Effector memory CD8-positive, alpha-beta T cell (primary cell): ENCODE data around the gene SCEL.

ENCODE experiments used
- ATAC-seq: fragments of 150-1000 bp; cut with Tn5 transposase; replicated peaks from 2 replicates; pipeline ENCODE4 v1.10.0; 2021; ENCODE audit warnings: mild to moderate bottlenecking, moderate library complexity
- DNase-seq, 3 experiments: peaks; one replicate each; pipeline ENCODE4 v3.0.0; 2021
- H3K27ac Mint-ChIP-seq, 2 donors: one replicate each; pipeline ENCODE4 v1.8.0; 2022; ENCODE audit warnings: mild to moderate bottlenecking in 2 of 2, mixed read lengths in 2 of 2, moderate library complexity in 2 of 2
- H3K27me3 Mint-ChIP-seq, 2 donors: one replicate each; pipeline ENCODE4 v1.8.0; 2022; ENCODE audit warnings: mixed read lengths in 2 of 2
- H3K36me3 Mint-ChIP-seq: one replicate; pipeline ENCODE4 v1.8.0; 2022; ENCODE audit warnings: mild to moderate bottlenecking, moderate library complexity, mixed read lengths; ENCODE audit not compliant: insufficient read depth
- H3K4me1 Mint-ChIP-seq, 2 donors: one replicate each; pipeline ENCODE4 v1.8.0; 2022; ENCODE audit warnings: low read depth in 2 of 2, mixed read lengths in 2 of 2
- H3K4me3 Mint-ChIP-seq, 2 donors: one replicate each; pipeline ENCODE4 v1.8.0; 2022; ENCODE audit warnings: mild to moderate bottlenecking in 2 of 2, mixed read lengths in 2 of 2, moderate library complexity in 2 of 2
- H3K9me3 Mint-ChIP-seq, 2 donors: one replicate each; pipeline ENCODE4 v1.8.0; 2022; ENCODE audit warnings: mixed read lengths in 2 of 2

SCEL gene

GRCh38 chr13:77674852-77675251, 139.3 kb downstream of the SCEL start:
- peaks cover 0 to 3% of the 10 kb centered on the region in 2 donors for H3K4me1 Mint-ChIP-seq
- H3K36me3 Mint-ChIP-seq, result no peaks in the 10 kb centered on the region
- peaks cover 84 to 92% of the 10 kb centered on the region in 2 donors for H3K27me3 Mint-ChIP-seq
- no peak overlapping the region for H3K27ac Mint-ChIP-seq
- no peaks in the 10 kb centered on the region for H3K9me3 Mint-ChIP-seq
- H3K4me3 Mint-ChIP-seq, result no peak overlapping the region
- ATAC-seq (no peak), DNase-seq (no peak)

DNA sequence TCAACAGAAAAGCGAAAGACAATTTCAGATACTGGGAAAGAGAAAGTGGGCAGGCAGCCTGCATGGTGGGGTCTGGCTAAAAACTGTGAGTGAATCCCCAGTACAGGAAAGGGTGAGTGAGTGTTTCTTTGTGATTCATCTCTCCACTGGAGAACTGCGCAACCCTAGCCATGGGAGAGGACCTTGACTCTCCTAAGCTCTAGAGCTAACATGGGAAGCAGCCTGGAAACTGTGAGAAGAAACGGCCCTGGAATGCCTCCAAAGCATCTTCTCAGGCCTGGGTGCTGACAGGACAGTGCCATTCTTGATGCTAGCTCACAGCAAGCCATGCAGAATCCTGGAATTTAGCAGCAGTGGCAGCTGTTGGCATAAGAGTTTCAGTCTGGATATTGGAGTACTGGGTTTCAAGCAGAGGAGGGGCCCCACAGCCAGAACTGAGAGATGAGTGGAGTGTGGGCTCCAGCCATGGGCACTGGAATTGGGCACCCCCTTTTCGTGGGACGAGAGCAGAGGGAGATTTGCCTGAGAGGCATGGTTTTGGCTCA, 143.3 kb downstream of the SCEL start:
- Mint-ChIP-seq H3K27me3 (peaks cover 67 to 75% of the 10 kb centered on the region in 2 donors), H3K36me3 (no peaks in the 10 kb centered on the region), H3K27ac (no peak overlapping the region), H3K4me3 (no peak overlapping the region), H3K4me1 (no peaks in the 10 kb centered on the region), H3K9me3 (no peaks in the 10 kb centered on the region)
- no peak for DNase-seq
- ATAC-seq, result no peak

DNA sequence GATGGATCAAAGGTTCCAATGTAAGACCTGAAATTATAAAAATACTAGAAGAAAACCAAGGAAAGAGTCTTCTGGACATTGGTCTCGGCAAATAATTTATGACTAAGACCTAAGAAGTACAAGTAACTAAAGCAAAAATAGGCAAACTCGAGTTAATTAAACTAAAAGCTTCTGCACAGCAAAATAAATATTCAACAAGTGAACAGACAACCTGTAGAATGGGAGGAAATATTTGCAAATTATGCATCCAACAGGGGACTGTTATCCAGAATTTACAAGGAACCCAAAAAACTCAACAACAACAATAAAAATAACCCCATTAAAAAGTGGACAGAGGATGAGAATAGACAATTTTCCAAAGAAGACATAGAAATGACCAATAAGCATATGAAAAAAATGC, 152.3 kb downstream of the SCEL start:
- no peaks in the 10 kb centered on the region for H3K36me3 Mint-ChIP-seq
- DNase-seq (no peak), ATAC-seq (no peak)
- H3K27me3 Mint-ChIP-seq, result peaks cover 11% of the 10 kb centered on the region in 2 donors
- no peak overlapping the region for H3K4me3 Mint-ChIP-seq
- H3K9me3 Mint-ChIP-seq, result no peaks in the 10 kb centered on the region
- H3K27ac Mint-ChIP-seq, result no peak overlapping the region
- no peaks in the 10 kb centered on the region for H3K4me1 Mint-ChIP-seq

DNA sequence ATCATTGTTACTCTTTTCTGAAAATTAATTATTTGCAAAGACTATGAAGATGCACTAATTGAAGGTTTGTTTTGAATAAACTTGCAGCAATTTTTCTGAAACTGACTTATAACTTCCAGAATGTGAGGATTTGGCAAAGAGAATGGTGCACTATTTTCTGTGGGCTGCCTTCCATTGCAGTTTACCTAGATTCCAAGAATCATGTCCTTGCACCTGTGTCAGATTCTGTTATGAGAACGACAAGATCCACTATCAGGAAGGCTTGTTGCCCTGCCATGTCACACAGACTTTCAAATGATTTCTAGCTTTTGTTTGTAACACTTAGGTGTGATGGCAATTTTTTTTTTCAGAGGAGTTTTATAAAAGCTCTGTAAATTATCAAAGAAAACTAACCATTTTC, 156.4 kb downstream of the SCEL start:
- DNase-seq (no peak), ATAC-seq (no peak)
- Mint-ChIP-seq H3K36me3 (peaks cover 3% of the 10 kb centered on the region), H3K27ac (no peak overlapping the region), H3K9me3 (no peaks in the 10 kb centered on the region), H3K4me1 (peaks cover 6 to 15% of the 10 kb centered on the region in 2 donors), H3K27me3 (peaks cover 3 to 5% of the 10 kb centered on the region in 2 donors), H3K4me3 (no peak overlapping the region)

DNA sequence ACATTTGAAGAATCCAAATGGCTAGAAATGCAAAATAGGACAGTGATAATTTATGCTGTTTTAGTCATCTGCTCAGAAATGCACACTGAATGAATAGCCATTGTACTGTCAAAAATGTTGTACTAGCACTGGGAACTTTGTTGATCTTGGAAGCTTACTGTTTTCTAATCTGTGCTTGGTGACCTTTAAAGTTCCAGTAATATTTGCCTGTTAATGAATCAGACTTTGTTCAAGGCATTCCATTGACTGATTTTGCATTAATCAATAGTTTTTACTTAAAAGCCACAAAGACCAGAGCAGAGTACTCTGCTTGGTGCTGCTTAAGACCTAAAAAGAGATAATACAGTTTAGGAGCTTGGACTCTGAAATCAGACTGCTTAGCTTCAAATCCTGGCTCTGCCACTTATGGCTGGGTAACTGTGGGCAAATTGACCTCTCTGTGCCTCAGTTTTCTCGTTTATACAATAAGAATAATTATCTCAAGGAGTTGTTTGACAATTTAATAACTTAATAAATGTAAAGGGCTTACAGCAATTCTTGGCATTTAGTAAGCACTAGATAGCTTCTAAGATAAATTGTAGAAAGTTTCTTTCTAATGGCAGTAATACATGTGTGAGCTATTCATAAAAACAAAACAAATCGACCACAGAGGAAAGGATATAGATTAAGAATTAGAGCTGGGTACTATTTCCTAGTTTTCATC, 157.4 kb downstream of the SCEL start:
- peaks cover 9 to 18% of the 10 kb centered on the region in 2 donors for H3K4me1 Mint-ChIP-seq
- no peak for ATAC-seq
- H3K4me3 Mint-ChIP-seq, result no peak overlapping the region
- H3K27ac Mint-ChIP-seq, result no peak overlapping the region
- H3K27me3 Mint-ChIP-seq, result no peaks in the 10 kb centered on the region
- H3K36me3 Mint-ChIP-seq, result peaks cover 6% of the 10 kb centered on the region
- no peaks in the 10 kb centered on the region for H3K9me3 Mint-ChIP-seq
- no peak for DNase-seq

DNA sequence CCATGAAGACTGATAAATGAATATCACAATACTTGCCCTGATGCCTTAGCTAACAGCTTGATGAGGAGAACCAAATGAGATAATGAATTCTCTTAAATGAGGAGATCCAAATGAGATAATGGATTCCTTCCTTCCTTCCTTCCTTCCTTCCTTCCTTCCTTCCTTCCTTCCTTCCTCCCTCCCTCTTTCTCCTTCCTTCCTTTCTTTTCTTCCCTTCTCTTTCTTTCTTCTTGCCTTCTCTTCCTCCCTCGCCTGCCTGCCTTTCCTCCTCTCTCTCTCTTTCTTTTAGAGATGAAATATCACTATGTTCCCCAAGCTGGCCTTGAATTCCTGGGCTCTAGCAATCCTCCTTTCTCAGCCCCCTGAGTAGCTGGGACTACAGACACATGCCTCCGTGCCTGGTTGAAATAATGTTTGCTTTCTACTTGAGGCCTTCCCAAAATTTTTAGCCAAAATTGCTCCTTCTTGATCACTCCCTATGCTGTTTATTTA, 158.0 kb downstream of the SCEL start:
- H3K9me3 Mint-ChIP-seq, result no peaks in the 10 kb centered on the region
- DNase-seq, result no peak
- H3K36me3 Mint-ChIP-seq, result peaks cover 6% of the 10 kb centered on the region
- no peak for ATAC-seq
- no peak overlapping the region for H3K27ac Mint-ChIP-seq
- no peak overlapping the region for H3K4me3 Mint-ChIP-seq
- H3K27me3 Mint-ChIP-seq, result no peaks in the 10 kb centered on the region
- H3K4me1 Mint-ChIP-seq, result peaks cover 9 to 18% of the 10 kb centered on the region in 2 donors
